ENCODE measurements around the gene PBLD. TPM values are rescaled to one million over a fixed set of nuclear protein-coding genes. Genes with fewer than 3 reads are reported as not detected.

PBLD gene
- polyA plus RNA-seq (ENCODE audit: insufficient read length in 3 of 3), result 10 to 100 TPM; 58.0 to 98.2 (median 92.0) TPM
- long read RNA-seq, donor 1, partial matches to known transcripts, result 270 of 376 reads
- long read RNA-seq, donor 1, other reads (novel, unspliced or antisense), result 104 of 376 reads
- long read RNA-seq, donor 2, partial matches to known transcripts, result 0 of 2 reads
- long read RNA-seq, donor 2, other reads (novel, unspliced or antisense), result 0 of 2 reads
- long read RNA-seq, donor 3, partial matches to known transcripts, result 171 of 220 reads
- long read RNA-seq, donor 3, other reads (novel, unspliced or antisense), result 47 of 220 reads
- long read RNA-seq, donor 4, partial matches to known transcripts, result 183 of 283 reads
- long read RNA-seq, donor 4, other reads (novel, unspliced or antisense), result 98 of 283 reads
- long read RNA-seq, donor 5, partial matches to known transcripts, result 0 of 2 reads
- long read RNA-seq, donor 5, other reads (novel, unspliced or antisense), result 0 of 2 reads
- long read RNA-seq, donor 6, partial matches to known transcripts, result 315 of 361 reads
- long read RNA-seq, donor 6, other reads (novel, unspliced or antisense), result 40 of 361 reads
- long read RNA-seq, donor 7, partial matches to known transcripts, result 246 of 286 reads
- long read RNA-seq, donor 7, other reads (novel, unspliced or antisense), result 37 of 286 reads
- long read RNA-seq, donor 8, result 0 reads
- long read RNA-seq, donor 9, partial matches to known transcripts, result 12 of 17 reads
- long read RNA-seq, donor 9, other reads (novel, unspliced or antisense), result 0 of 17 reads
- long read RNA-seq, donor 10, partial matches to known transcripts, result 282 of 320 reads
- long read RNA-seq, donor 10, other reads (novel, unspliced or antisense), result 36 of 320 reads
- long read RNA-seq, donor 11, partial matches to known transcripts, result 9 of 11 reads
- long read RNA-seq, donor 11, other reads (novel, unspliced or antisense), result 0 of 11 reads
- long read RNA-seq, donor 12, partial matches to known transcripts, result 400 of 547 reads
- long read RNA-seq, donor 12, other reads (novel, unspliced or antisense), result 143 of 547 reads
- long read RNA-seq, donor 13, partial matches to known transcripts, result 120 of 244 reads
- long read RNA-seq, donor 13, other reads (novel, unspliced or antisense), result 124 of 244 reads
- long read RNA-seq, donor 14, result 0 reads
- long read RNA-seq, donor 15, partial matches to known transcripts, result 712 of 913 reads
- long read RNA-seq, donor 15, other reads (novel, unspliced or antisense), result 199 of 913 reads
- long read RNA-seq, donor 16, partial matches to known transcripts, result 207 of 210 reads
- long read RNA-seq, donor 16, other reads (novel, unspliced or antisense), result 0 of 210 reads

GRCh38 chr10:68332259-68333057, at the start of gene PBLD:
Gene PBLD (minus strand): TSS chr10:68332928. CDS start chr10:68306844, 26,084 bp downstream.
- peak; percentile 85 for DNase-seq

GRCh38 chr10:68371604-68372003, 38.9 kb upstream of the PBLD start:
- no peak for DNase-seq

GRCh38 chr10:68367121-68367520, 34.4 kb upstream of the PBLD start:
- DNase-seq, result no peak

GRCh38 chr10:68366600-68366999, 33.9 kb upstream of the PBLD start:
- DNase-seq, result no peak

GRCh38 chr10:68365611-68366010, 32.9 kb upstream of the PBLD start:
- DNase-seq, result no peak

- DNase-seq, result no peak
These were observed 31.6 kb upstream of the PBLD start for GRCh38 chr10:68364101-68364886.

- no peak for DNase-seq
These were observed 29.9 kb upstream of the PBLD start for GRCh38 chr10:68362590-68362989.

- no peak for DNase-seq
These were observed 26.5 kb upstream of the PBLD start for GRCh38 chr10:68359189-68359588.

GRCh38 chr10:68353537-68353936, 20.8 kb upstream of the PBLD start:
- no peak for DNase-seq

GRCh38 chr10:68348265-68348741, 15.6 kb upstream of the PBLD start:
- no peak for DNase-seq

- no peak for DNase-seq
These were observed 14.0 kb upstream of the PBLD start for GRCh38 chr10:68346774-68347173.

GRCh38 chr10:68345621-68346020, 12.9 kb upstream of the PBLD start:
- no peak for DNase-seq

GRCh38 chr10:68342909-68343516, 10.3 kb upstream of the PBLD start:
- no peak for DNase-seq

GRCh38 chr10:68340358-68341080, 7.8 kb upstream of the PBLD start:
- DNase-seq, result no peak

GRCh38 chr10:68336754-68337351, 4.1 kb upstream of the PBLD start:
- no peak for DNase-seq

GRCh38 chr10:68334672-68335467, 2.1 kb upstream of the PBLD start:
- no peak for DNase-seq
